GM12875 (cell line): ENCODE results near the gene CD8B2.

Source experiments
- H3K4me3 ChIP-seq: one replicate; pipeline ENCODE4 v1.5.1; 2011; ENCODE audit warnings: low read depth, low read length, control low read depth
- TF ChIP-seq, protein P1 (sequence below): IDR thresholded peaks from 2 replicates; pipeline ENCODE4 v1.5.1; 2011; ENCODE audit warnings: low read depth, mild to moderate bottlenecking, control low read depth, inconsistent platforms, low read length, moderate library complexity, borderline replicate concordance; ENCODE audit not compliant: insufficient read depth

The CD8B2 gene

GRCh38 chr2:106530866-106531265, 43.7 kb downstream of the CD8B2 start:
- TF ChIP-seq, protein P1, sequence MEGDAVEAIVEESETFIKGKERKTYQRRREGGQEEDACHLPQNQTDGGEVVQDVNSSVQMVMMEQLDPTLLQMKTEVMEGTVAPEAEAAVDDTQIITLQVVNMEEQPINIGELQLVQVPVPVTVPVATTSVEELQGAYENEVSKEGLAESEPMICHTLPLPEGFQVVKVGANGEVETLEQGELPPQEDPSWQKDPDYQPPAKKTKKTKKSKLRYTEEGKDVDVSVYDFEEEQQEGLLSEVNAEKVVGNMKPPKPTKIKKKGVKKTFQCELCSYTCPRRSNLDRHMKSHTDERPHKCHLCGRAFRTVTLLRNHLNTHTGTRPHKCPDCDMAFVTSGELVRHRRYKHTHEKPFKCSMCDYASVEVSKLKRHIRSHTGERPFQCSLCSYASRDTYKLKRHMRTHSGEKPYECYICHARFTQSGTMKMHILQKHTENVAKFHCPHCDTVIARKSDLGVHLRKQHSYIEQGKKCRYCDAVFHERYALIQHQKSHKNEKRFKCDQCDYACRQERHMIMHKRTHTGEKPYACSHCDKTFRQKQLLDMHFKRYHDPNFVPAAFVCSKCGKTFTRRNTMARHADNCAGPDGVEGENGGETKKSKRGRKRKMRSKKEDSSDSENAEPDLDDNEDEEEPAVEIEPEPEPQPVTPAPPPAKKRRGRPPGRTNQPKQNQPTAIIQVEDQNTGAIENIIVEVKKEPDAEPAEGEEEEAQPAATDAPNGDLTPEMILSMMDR = no peak

DNA sequence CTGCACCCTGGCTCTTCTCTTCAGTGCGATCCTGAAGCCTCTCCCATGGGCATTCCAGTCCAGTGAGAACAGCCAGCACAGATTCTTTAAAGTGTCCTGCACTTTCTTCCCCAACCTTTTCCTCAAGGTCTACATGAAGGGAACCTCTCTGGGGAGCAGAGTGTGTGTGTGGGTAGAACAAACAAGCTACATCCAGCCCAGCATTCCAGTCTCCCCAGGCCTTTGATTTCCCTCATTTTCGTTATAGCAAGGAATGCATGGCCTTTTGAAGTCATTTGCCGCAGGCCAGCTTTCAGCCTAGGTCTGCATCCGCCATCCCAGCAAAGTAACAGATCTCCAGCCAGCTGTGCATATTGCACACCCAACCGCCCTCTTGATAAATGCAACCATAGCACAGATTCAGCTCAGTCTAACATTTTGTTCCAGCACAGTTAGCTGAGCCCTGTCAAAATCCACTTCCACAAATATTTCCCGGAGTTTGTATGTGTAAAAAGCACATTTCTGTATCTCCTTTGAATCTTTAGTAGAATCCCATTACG, 44.6 kb downstream of the CD8B2 start:
- H3K4me3 ChIP-seq = no peak overlapping the region
- TF ChIP-seq, protein P1 = no peak

More at GRCh38 chr2:106530866-106531265, 43.7 kb downstream of the CD8B2 start:
- no peak overlapping the region for H3K4me3 ChIP-seq

DNA sequence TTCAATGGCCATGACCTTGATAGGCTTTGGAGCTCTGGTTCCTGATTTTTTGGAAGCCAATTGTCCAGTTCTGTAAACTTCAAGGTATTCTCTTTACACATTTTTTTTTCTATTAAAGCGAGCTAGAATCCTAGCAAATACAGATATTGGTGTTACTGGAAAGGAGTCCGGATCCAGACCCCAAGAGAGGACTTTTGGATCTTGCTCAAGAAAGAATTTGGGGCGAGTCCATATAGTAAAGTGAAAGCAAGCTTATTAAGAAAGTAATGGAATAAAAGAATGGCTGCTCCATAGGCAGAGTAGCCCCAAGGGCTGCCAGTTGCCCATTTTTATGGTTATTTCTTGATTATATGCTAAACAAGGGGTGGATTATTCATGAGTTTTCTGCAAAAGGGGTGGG, 45.1 kb downstream of the CD8B2 start:
- TF ChIP-seq, protein P1 = no peak

DNA sequence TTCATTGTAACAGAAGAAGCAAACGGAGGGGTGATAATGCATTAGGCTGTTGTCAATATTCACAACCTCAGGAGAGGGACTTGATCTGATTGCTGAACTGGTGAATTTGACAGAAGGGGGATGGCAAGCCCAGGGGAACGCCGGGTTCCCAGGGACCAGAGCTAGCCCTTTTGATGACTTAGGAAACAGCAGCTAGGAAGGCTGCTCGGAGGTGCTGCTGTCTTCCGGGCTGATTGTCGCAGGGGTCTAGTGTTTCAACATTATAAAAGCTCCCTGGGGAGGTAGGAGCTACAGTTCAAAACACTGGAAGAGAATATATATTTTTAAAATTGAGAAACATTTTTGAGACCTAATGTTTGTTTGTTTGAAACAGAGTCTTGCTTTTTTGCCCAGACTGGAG, 47.3 kb downstream of the CD8B2 start:
- TF ChIP-seq, protein P1 = no peak
- no peak overlapping the region for H3K4me3 ChIP-seq

More for the DNA sequence above, 45.1 kb downstream of the CD8B2 start:
- H3K4me3 ChIP-seq = no peak overlapping the region

DNA sequence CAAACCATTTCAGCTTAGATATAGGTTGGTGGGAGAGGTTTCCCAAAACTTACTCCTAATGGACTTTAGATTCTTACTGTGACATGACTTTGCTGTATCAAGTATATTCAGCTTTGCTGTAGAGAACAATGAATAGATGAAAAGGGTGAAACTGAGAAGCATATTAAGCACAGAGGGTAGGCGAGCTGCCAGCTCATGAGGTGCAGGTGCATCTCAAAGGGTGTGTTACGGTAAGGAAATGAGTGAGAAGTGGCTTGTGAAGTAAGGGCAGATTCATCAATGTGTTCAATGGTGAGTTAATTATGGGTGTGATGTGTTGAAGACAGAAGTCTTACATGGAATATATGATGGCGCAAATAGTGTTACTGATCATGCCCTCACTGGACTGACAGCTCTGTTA, 49.3 kb downstream of the CD8B2 start:
- TF ChIP-seq, protein P1 = no peak
- no peak overlapping the region for H3K4me3 ChIP-seq

- TF ChIP-seq, protein P1 = no peak
- no peak overlapping the region for H3K4me3 ChIP-seq
These were observed 49.9 kb downstream of the CD8B2 start for GRCh38 chr2:106537047-106537446.

DNA sequence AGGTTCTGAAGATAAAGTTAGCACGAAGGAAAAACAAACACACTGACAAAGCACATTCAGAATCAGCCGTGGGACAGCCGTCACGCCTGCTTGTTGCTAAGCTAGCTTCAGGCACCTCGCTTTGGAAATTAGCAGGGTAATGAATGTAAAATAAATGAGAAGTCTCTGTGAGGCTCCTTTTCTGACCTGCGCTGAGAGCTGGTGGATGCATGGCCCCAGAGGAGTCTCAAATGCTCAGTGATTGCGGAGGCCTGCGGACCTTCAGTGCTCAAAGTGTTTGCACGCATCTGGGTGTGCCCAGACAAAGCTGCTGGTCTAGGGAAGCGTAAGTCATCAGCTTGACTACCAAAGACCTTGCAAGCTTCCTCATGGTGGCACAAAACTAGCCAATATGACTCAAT, 50.6 kb downstream of the CD8B2 start:
- TF ChIP-seq, protein P1 = no peak
- H3K4me3 ChIP-seq = no peak overlapping the region
